DMS 273 (cell line): ENCODE measurements around the gene TMEM82.
A peak's percentile ranks its signal among the peaks of the same experiment; 100 is the strongest.

Experiments
- DNase-seq: peaks from one replicate; lab custom pipeline; 2025; ENCODE audit not compliant: unreplicated experiment; lab: John Stamatoyannopoulos, UW

The TMEM82 gene

DNA sequence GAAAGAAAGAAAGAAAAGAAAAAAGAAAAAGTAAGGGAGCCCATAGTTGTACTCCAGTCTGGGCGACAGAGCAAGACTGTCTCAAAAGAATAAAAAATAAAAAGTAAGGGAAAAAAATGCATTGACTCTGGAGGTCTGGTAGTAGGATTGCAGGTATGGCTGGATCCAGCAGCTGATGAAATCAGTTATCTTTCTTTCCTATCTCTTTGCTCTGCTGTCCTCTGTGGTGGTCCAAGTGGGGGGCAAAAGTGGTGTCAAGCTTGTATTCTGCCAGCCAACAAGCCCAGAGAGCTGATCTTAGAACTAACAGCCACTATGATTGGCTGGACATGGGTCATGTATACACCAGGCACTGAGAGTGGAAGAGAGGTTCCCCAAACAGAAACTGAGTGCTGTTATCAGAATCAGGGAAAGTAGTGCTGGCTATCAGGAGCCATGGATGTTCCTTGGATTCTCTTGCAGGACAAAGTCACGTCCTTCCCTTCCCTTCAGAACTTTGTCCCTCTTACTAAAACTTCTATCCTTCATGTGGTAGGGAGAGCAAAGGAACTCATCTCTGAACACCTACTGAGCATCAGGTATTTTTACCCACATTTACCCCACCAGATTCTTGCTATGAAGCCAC lies 12.8 kb downstream of the TMEM82 start:
- peak; percentile 37 for DNase-seq

DNA sequence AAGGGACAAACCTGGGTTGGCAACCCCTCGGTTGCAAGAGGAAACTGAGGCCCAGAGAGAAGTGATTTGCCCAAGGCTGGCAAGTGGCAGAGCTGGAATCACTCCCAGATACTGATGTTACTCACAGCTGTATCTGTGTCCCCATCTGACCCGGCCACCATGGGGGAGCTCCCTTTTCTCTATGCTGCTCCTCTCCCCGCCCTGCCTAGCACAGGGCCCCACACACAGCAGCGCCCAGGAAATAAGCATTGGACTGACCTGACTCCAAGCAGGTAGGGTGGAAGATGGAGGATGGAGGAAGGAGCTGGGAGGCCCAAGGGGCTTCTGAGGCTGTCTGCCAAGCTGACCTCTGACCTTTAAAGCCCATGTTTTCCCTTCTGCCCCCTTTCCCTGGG lies 13.3 kb downstream of the TMEM82 start:
- peak; percentile 38 for DNase-seq

DNA sequence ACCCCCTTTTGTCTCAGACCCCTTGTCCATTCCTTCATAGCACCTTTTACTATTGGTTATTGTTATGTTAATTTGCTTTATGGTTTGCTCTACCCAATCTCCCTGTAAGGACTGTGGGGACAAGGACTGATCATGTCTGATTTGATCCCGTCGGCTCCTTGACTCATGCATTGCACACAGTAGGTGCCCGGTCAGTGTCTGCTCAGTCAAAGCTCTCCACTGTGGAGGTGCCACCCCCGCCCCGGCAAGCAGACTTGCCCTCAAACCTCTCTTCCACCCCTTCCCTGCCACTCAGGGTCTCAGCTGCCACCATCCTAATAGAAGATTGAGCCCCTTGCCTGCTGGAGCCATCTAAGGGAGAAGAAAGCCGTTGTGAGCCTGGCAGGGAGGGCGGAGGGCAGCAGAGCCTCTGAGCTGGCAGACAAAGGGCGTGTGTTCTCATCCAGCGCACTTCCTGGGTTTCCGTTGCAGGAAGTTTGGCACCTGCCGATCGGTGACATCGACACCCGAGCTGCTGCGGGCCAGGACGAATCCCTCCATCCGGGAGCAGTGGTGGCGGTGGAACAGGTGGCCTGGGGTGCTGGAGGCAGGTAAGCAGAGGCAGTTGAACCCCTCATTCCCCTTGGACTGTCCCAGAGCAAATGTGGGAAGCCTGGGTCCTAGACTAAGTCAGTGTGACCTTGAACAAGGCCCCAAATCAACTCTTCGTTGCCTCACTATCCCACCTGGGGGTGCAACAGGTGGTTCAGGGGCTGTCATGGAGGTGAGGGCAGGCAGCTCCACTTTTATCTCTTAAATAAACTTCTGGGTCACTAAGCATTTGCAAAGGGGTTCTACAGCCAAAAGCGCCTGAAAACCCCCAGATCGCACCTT lies 14.1 kb downstream of the TMEM82 start:
- DNase-seq, result no peak

DNA sequence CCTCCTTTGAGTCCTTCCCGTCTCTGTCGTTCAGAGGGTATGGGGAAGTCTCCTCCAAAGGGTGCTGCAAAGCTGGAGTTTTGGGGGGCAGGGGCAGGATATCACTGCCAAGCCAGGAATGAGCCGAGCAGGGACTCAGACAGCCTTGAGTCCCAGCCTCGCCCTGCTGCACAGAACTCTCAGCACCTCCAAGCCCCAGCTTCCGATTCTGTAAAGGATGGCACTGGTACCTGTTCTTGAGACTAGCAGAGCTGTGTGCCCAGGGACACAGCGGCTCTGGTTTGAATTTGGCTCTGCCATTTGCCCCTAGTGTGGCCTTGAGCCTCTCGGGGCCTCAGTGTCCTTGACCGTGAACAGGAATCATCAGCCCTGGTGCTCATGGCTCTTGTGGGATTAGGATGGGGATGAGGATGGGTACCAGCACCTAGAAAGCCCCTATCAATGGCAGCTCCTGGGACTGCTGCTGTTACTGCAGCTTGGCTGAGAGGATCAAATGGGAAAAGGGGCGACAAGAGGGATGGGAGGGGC lies 14.8 kb downstream of the TMEM82 start:
- DNase-seq, result no peak

DNA sequence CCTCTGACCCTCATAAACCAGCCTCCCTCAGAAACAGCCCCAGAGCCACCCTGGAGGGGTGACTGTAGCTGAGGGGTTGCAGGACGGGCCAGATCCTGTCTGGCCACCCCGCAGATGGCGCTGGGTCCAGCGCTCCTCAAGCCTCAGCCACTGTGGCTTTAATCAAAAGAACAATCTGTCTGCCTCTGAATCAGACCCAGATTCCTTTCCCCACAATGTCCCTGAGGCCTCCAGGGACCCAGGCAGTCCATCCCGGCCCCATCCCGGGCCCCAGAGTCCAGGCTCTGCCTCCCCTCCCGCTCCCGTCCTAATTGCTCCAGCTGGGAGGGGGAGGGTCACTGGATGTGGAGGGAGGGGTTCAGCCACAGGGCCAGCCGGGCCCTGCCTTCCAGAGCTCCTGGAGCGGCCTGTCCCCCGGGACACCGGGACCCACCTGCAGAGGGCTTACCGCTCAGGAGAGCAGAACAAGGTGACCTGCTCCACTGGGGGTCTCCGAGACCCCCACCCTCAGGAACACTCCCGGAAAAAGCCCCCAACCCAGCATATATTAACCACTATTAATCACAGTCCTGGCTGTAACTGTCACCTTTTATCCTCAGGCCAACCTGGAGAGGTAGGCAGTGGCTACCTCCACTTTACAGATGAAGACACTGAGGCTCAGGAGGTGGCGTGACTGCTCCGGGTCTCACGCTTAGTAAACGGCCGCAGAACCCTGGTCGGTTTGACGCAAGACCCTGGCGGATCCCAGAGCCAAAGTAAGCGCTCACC lies 15.5 kb downstream of the TMEM82 start:
- peak; percentile 43 for DNase-seq

DNA sequence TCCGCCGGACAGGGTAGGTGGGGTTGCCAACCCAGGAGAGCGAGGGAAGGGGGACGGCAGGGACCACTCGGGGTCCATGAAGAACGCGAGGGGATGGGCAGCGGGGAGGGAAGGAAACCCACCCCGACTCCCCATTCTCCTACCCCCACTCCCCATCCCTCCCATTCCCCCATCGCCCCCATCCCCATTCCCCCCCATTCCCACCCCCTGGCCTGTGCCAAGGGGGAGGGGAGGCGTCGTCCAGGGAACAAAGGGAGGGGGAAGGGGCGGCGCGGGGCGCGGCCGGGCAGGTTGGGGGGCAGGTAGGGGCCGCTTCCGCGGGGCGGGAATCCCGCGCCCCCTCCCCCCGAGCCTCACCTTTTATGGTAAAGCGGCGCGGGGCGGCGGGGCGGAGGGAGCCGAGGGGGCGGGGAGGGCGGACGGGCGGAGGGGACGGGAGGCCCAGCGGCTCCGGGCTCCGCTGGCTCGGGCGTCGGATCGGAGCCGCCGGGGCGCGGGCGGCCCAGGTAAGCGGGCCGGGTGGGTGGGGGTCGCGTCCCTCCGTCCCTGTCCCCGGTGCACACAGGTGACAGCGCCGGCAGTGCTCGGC lies 16.1 kb downstream of the TMEM82 start, which contains the start of gene FBLIM1:
FBLIM1 (plus strand) TSS at position 453 of the 589 bp plus-strand sequence. CDS start 6,189 bp downstream, outside the sequence.
- peak; percentile 50 for DNase-seq

DNA sequence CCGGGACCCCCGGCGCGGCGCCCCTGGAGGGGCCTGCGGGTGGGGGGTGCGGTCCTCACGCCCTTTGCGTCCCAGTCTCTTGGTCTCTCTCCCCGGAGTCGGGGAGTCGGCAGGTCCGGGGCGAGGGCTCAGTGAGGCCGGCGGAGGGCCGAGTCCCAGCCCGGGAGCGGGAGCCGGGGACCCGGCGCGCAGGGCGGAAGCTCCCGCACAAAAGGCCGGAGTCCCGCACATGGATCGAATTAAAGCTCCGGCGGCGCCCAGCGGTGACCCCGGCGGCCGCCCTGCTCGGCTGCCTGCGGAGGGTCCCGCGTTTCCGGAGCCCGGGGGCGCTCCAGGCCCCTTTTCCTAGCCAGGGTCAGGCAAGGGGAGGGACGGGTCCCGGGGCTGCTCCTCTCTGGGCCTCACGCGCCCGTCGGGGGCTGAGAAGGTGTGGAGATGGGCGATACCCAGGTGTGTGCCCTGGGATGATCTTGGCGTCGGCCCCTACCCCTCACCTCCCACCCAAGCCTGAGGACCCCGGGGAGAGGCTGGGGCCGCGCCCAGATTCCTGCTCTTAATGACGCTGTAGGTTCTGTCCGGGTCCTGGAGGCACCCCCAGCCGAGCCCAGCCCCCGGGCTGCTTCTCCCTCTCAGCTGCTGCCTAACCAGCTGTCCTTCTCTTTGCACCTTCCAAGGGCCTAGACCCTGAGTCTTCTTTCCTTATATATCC lies 16.8 kb downstream of the TMEM82 start:
- DNase-seq, result peak; percentile 50

DNA sequence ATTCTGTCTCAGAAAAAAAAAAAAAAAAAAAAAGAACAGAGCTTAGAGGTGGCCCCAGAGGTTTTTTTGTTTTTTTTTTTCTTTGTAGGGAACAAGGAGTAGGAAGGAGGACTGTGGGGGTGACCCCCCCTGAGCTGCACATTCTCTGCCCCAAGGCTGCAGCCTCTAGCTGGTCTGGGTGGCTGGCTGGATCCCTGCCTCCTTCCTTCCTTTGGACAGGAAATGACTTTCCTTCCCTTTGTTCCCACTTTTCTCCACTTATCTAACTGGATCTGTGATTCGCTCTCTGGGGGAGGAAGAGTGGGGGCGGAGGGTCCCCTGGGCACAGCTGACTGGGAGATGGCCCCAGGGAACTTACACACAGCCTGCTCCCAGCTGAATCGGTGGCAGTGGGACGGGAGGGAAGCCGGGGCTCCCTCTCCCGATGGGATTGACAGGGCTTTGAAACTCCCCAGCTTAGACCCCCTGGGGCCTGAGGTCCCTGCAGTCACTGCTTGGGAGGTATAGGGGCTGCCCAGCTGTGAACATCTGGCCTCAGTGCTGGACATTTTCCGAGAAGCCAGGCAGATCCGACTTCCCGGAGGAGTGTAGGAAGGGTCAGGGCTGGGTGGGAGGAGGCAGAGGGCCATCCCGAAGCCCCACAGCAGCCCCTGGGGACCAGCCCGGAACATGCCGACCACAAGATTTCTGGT lies 18.4 kb downstream of the TMEM82 start:
- DNase-seq, result no peak

DNA sequence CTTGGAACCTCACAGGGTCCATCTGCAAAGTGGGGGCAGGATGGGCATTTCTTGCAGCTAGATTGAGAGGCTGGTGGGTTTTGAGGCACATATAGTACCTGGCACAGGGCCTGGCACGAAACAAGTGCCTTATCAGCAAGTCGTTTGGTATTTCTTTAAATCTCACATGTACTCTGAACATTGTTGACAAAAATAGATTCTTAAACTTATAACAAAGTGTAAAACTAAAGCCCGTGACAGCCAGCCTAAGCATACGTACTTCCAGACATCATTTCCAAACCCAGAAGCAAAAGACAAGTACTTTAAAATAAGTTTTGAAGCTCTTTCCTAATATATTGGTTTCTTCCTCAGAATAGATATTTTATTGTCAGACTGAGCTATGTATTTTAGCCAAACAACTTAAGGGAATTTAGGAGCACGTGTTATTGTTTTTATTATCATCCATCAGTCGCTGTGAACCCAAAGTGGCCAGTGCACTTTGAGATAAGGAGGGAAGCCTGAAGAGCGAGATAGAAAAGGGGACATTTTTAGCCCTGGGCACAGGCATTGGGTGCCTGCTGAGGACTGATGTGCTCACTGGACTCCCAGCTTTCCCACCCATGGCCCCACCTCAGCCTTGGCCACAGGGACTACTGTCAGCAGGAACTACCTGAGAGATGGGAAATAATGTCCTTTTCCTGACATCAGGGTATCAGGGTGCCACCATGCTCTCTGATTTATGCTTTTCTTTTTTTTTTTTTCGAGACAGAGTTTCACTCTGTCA lies 19.2 kb downstream of the TMEM82 start:
- no peak for DNase-seq

DNA sequence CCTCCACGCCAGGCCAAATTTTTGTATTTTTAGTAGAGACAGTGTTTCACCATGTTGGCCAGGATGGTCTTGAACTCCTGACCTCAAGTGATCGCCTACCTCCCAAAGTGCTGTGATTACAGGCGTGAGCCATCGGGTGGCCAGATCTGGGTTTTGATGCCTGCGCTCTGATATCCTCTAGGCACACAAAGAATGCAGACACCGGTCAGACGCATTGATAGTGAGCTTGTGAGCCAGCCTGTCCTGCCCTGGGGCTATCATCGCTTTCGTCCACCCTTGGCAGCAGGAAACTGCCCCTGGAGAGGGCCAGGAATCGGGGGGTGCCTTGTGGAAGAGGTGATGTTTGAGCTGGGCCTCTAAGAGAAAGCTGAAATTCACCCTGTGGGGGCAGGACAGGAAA lies 20.2 kb downstream of the TMEM82 start:
- DNase-seq, result no peak

DNA sequence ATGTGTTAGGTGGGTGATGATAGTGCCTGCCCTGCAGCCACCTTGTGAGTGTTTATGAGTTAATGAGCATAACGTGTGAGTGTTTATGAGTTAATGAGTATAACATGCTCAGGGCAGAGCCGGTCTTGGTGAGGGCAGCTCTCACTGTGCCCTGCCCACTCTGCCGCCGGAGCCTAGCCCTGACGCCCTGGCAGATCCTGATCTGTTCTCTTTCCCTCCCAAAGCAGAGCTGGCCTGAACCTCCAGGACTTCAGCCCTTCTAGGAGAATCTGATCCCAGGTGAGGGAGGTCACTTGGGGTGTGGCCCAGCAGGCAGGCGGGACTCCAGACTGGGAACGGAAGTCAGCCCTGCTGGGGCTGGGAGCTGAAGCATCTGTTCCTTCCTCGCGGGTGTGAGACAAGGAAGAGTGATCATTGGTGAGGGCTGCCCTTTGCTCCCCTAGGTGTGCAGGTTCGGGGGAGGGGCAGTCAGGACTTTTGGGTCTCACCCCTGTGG lies 22.0 kb downstream of the TMEM82 start:
- peak; percentile 76 for DNase-seq

DNA sequence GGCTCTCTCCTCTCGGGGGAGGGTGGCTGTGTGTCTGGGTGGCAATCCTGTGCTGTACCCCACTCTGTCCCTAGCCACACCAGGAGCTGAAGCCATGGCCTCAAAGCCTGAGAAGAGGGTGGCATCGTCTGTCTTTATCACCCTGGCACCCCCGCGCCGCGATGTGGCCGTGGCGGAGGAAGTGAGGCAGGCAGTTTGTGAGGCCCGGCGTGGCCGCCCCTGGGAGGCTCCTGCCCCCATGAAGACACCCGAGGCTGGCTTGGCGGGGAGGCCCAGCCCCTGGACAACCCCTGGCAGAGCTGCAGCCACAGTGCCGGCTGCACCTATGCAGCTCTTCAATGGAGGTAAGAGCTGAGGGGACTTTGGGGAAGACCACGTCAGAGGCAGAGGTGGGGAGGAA lies 22.6 kb downstream of the TMEM82 start:
- DNase-seq, result no peak

DNA sequence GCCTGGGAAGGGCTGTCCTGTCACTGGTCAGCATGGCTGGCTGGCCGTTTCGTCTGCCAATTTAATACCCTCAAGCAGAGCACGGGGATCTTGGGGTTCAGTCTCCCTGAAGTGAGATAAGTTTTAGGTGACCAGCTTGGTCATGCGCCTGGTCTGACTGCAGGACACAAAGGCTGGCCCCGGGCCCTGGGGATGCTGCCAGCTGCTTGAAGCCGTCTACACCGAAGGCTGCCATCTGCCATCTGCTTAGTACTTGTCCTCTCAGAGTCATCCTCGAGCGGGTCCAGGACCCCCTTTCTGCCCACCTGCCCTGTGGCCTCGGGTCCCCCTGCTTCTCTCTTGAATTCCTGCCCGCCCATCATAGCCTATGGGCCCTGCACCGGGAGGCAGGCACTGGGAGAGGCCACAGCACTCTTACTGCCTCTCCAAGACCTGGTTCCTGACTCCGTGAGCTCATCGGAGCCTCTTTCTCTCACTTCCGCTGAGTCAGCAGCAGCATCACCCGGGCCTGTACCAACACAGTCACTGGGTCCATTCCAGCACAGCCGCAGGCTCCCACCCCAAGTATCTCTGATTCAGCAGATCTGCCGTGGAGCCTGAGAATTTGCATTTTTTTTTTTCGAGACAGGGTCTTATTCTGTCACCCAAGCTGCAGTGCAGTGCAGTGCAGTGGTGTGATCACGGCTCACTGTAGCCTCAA lies 23.3 kb downstream of the TMEM82 start:
- DNase-seq, result peak; percentile 84

DNA sequence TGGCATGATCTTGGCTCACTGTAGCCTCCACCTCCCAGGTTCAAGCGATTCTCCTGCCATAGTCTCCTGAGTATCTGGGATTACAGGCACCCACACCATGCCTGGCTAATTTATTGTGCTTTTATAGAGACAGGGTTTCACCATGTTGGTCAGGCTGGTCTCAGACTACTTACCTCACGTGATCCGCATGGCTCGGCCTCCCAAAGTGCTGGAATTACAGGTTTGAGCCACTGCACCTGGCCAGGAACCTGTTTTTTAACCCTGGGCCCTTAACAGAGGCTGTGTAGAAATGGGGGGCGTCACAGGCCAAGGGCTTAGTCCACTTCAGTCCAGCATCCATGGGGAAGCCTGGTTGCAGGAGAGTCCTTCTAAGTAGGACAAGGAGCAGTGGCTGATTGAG lies 25.6 kb downstream of the TMEM82 start:
- DNase-seq, result no peak

DNA sequence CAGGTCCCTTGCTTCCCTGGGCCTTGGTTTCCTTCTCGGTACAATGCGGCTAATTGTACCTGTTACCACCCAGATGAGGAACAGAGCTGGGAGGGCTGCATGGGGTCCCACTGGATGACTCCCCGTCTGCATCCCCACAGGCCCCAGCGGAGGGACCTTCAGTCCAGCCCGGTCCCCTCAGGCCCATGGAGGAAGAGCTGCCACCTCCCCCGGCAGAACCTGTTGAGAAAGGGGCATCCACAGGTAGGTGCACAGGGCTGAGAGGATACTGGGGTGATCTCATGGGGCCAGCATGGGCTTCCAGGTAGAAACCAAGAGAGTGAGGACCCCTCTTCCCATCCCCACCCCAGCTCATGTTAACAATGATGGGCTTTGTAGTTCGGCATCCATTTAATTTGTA lies 26.1 kb downstream of the TMEM82 start:
- no peak for DNase-seq

DNA sequence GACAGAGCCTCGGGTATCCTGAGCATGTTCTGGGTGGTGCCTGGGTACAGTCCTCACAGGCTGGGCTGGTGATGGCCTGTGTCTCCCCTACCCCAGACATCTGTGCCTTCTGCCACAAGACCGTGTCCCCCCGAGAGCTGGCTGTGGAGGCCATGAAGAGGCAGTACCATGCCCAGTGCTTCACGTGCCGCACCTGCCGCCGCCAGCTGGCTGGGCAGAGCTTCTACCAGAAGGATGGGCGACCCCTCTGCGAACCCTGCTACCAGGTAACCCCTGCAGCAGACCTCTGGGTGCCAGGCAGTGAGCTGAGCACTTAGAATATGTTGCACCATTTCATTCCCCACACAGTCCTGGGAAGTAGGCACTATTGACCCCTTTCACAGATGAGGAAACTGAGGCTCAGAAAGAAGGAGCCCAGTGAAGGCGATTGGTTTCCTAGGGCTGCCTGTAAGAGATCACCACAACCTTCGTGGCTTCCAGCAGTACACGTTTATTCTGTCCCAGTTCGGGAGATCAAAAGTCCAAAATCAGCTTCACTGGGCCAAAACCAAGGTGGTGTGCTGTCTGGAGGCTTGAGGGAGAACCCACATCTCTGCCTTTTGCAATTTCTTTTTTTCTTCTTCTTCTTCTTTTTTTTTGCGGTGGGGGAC lies 28.1 kb downstream of the TMEM82 start:
- no peak for DNase-seq

DNA sequence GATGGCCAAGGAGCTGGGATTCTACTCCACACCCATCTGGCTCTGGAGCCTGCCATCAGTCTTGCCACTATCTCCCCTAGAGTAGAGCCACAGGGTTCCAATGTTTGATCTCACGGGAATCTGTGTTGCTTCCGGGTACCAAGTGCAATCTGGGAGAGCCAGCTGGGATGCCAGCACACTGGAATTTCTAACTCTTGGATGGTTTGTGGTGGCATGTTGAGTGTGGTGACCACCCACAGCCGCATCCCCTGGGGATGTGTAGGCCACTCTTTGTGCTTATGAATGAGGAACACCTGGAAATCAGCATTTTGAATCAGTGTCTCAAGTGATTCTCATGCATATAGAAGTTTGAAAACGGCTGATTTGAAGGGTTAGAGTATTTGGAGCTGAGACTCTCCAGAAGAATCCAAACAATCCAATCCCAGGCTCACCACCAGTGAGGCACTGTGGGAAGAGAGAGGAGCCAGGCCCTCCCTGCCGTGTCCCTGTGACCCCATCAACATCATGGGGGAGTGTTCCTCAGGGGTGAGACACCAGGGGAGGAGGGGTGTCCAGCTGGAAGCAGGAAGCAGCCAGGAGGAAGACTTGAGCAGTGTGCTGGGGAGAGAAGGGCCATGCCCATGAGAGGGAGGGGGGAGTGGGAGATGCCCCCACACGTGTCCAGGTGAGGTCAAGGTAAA lies 29.7 kb downstream of the TMEM82 start:
- DNase-seq, result no peak
